GM21360 (cell line): ENCODE results near the gene DNAJB12.

Experiments
- ATAC-seq: cut with Tn5 transposase; IDR thresholded peaks from one replicate; pipeline ENCODE4 v1.9.1; 2021; ENCODE audit warnings: mild to moderate bottlenecking, moderate library complexity; ENCODE audit not compliant: unreplicated experiment

The DNAJB12 gene

DNA sequence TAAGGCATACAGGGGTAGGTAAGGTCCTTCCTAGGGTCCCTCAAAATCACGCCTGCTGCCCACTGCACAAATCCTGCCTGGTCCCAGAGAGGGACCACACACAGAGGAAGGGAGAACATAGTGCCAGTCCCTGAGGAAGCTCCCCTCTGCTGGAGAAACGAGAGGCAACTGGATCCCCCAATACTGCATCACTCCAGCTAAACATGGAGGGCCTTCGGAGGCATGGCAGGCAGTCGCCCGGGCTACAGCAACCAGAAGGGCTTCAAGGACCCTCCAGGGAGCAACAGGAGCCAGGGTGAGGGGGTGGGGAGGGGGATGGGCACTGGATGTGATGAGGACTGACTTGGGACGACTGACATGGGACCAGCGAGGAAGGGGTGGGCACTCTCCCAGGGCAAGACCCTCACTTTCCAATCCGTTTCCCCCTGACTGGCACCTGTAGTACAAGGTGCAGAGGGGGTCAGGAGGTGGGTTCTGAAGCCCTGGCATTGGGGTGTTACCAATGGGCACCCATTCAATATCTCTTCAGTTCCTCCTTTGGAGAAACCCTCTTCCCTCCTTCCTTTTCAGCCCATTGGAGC is 59.3 kb downstream of the DNAJB12 start:
- no peak for ATAC-seq

- ATAC-seq: no peak
Measured at GRCh38 chr10:72292223-72292691, 62.5 kb downstream of the DNAJB12 start.

GRCh38 chr10:72291019-72291532 is 63.6 kb downstream of the DNAJB12 start:
- no peak for ATAC-seq

DNA sequence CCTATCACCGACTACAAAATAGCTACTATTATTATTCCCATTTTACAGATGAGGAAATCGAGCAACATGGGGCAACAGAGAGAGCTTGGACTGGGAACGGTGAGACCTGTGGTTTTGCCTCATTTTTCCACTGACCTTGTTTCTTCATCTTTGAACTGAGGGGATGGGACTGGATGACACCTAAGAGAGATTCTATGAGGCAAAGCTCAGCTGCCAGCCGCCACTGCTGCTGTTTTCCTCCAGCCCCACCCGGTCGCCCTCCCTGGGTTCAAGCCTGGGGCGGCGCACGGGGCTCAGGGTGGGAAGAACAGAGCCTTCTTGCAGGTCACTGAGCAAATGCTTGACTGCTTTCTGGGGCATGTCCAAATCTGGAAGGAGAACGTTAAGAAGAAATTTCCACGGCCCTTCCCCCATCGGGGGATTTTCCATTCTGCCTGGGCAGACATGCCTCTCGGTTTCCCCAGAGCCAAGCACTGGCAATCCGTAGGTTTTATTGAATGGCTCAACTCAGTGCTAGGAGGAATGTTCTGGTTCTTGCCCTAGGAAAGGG is 68.7 kb downstream of the DNAJB12 start:
- no peak for ATAC-seq

- ATAC-seq: no peak
Measured at GRCh38 chr10:72283131-72283530, 71.6 kb downstream of the DNAJB12 start.
